SU-DHL-6 (cell line): ENCODE data around the gene CPLX3.
A peak's percentile ranks its signal among the peaks of the same experiment; 100 is the strongest.

Source experiments
- H2AFZ ChIP-seq: fragments of 200-600 bp; sonication (generic); 2 replicates; pipeline ENCODE4 v1.6.1; 2014; ENCODE audit warnings: low read depth, mild to moderate bottlenecking, moderate library complexity, mixed read lengths, antibody characterized with exemption, low read length; ENCODE audit not compliant: severe bottlenecking
- H3F3A ChIP-seq: fragments of 200-600 bp; shearing (Covaris generic); 2 replicates; pipeline ENCODE4 v1.6.0; 2016; ENCODE audit warnings: antibody characterized with exemption, mild to moderate bottlenecking; ENCODE audit not compliant: insufficient read depth
- H3K27ac ChIP-seq: fragments of 200-600 bp; sonication (generic); 2 replicates; pipeline ENCODE4 v1.5.1; 2016; ENCODE audit warnings: low read depth, mild to moderate bottlenecking, low read length, moderate library complexity, mixed read lengths
- H3K27me3 ChIP-seq: fragments of 200-600 bp; sonication (generic), shearing (Covaris generic); 2 replicates; pipeline ENCODE4 v1.6.0; 2014; ENCODE audit warnings: mild to moderate bottlenecking, low read length
- H3K36me3 ChIP-seq: fragments of 200-600 bp; sonication (generic); 2 replicates; pipeline ENCODE4 v1.6.1; 2014; ENCODE audit warnings: mild to moderate bottlenecking, low read length, mixed read lengths
- H3K4me2 ChIP-seq: fragments of 300-600, 200-600 bp; shearing (Covaris generic), sonication (generic); 2 replicates; pipeline ENCODE4 v1.6.0; 2014; ENCODE audit warnings: low read length, low read depth, mild to moderate bottlenecking; ENCODE audit not compliant: poor library complexity, severe bottlenecking
- H3K4me3 ChIP-seq: fragments of 200-600 bp; sonication (generic); 2 replicates; pipeline ENCODE4 v1.5.1; 2014; ENCODE audit warnings: antibody characterized with exemption, low read length, mild to moderate bottlenecking, mixed read lengths; ENCODE audit not compliant: insufficient read depth, poor library complexity, severe bottlenecking
- H3K79me2 ChIP-seq: fragments of 200-600 bp; sonication (generic); 2 replicates; pipeline ENCODE4 v1.6.1; 2014; ENCODE audit warnings: mild to moderate bottlenecking, low read length, moderate library complexity; ENCODE audit not compliant: insufficient read depth
- H3K9ac ChIP-seq: fragments of 200-600 bp; sonication (generic); 2 replicates; pipeline ENCODE4 v1.7.0; 2014; ENCODE audit warnings: mild to moderate bottlenecking, low read length
- H3K9me2 ChIP-seq: fragments of 200-600 bp; sonication (generic); replicated peaks from 2 replicates; pipeline ENCODE4 v1.6.1; 2014; ENCODE audit warnings: low read length; ENCODE audit not compliant: insufficient read depth
- H3K9me3 ChIP-seq: fragments of 200-600 bp; sonication (generic); 2 replicates; pipeline ENCODE4 v1.6.1; 2014; ENCODE audit warnings: low read length, mixed read lengths; ENCODE audit not compliant: insufficient read depth
- H4K20me1 ChIP-seq: fragments of 200-600 bp; sonication (generic); 2 replicates; pipeline ENCODE4 v1.6.1; 2014; ENCODE audit warnings: low read depth, mild to moderate bottlenecking, antibody characterized with exemption, low read length, moderate library complexity, mixed read lengths
- EZH2phosphoT487 ChIP-seq: fragments of 200-600 bp; sonication (generic), shearing (Covaris generic); conservative IDR thresholded peaks from 2 replicates; pipeline ENCODE4 v1.6.1; 2018; ENCODE audit warnings: mild to moderate bottlenecking, antibody characterized with exemption, low read length, moderate library complexity, mixed read lengths
- TF ChIP-seq, protein P1 (sequence below): fragments of 200-600 bp; sonication (generic); IDR thresholded peaks from one replicate; pipeline ENCODE4 v1.5.1; 2017; ENCODE audit warnings: antibody characterized with exemption, mild to moderate bottlenecking, low read length, moderate library complexity; ENCODE audit not compliant: insufficient read depth, poor library complexity, severe bottlenecking

CPLX3 gene

GRCh38 chr15:74855857-74856256 lies 29.4 kb downstream of the CPLX3 start:
- Histone ChIP-seq H3K79me2 (peaks cover 37% of the 10 kb centered on the region), H2AFZ (no peak overlapping the region), H3K9me2 (no peaks in the 10 kb centered on the region), H3K27ac (no peak overlapping the region), H3K9ac (no peak overlapping the region), H3K9me3 (no peaks in the 10 kb centered on the region), H3K36me3 (no peaks in the 10 kb centered on the region), H3K4me2 (no peak overlapping the region), H4K20me1 (no peaks in the 10 kb centered on the region), H3F3A (peaks cover 11% of the 10 kb centered on the region), H3K4me3 (no peak overlapping the region), H3K27me3 (no peaks in the 10 kb centered on the region)
- TF ChIP-seq EZH2phosphoT487: no peak
- TF ChIP-seq, protein P1, sequence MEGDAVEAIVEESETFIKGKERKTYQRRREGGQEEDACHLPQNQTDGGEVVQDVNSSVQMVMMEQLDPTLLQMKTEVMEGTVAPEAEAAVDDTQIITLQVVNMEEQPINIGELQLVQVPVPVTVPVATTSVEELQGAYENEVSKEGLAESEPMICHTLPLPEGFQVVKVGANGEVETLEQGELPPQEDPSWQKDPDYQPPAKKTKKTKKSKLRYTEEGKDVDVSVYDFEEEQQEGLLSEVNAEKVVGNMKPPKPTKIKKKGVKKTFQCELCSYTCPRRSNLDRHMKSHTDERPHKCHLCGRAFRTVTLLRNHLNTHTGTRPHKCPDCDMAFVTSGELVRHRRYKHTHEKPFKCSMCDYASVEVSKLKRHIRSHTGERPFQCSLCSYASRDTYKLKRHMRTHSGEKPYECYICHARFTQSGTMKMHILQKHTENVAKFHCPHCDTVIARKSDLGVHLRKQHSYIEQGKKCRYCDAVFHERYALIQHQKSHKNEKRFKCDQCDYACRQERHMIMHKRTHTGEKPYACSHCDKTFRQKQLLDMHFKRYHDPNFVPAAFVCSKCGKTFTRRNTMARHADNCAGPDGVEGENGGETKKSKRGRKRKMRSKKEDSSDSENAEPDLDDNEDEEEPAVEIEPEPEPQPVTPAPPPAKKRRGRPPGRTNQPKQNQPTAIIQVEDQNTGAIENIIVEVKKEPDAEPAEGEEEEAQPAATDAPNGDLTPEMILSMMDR: no peak

- Histone ChIP-seq H3F3A (peaks cover 11% of the 10 kb centered on the region), H3K79me2 (peaks cover 43% of the 10 kb centered on the region), H3K36me3 (no peaks in the 10 kb centered on the region), H3K27me3 (no peaks in the 10 kb centered on the region), H2AFZ (no peak overlapping the region), H3K9me3 (no peaks in the 10 kb centered on the region), H3K4me3 (no peak overlapping the region), H4K20me1 (no peaks in the 10 kb centered on the region), H3K27ac (peak overlapping the region; percentile 58), H3K9ac (no peak overlapping the region), H3K9me2 (no peaks in the 10 kb centered on the region), H3K4me2 (no peak overlapping the region)
- no peak for TF ChIP-seq EZH2phosphoT487
- TF ChIP-seq, protein P1: no peak
These were observed 30.1 kb downstream of the CPLX3 start for GRCh38 chr15:74856537-74856936.

DNA sequence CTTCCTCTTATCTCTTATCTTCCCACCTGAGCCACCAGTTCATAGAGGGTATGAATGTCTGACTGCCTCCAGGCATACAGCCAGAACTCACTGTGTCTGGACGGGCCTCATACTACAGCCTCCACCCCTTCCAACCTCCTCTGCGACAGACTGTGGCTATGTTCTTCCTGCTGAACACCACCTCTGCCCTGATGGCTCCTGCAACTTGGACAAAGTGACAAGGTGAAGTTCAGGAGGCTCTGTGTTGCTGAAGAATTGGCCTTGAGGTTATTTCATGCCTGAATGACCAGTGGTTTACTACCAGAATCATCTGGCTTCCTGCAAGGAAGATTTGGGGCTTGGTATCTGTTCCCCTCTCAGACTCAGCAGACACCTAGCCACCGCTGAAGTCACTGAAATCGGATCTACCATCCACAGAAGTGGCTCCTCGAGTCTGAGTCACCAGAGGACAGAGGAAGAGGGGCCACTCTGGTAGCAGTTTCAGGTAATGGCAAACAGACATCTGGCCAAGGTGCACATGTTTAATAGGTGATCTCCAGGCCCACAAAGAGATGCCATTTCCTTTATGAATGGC lies 30.7 kb downstream of the CPLX3 start:
- Histone ChIP-seq H2AFZ (no peak overlapping the region), H3K9me3 (no peaks in the 10 kb centered on the region), H3K27ac (peak overlapping the region; percentile 58), H3K79me2 (peaks cover 43% of the 10 kb centered on the region), H3K9me2 (no peaks in the 10 kb centered on the region), H3K4me2 (peak overlapping the region; percentile 30), H3K9ac (peak overlapping the region; percentile 18; the same call in 1 of the 2 replicates), H3K36me3 (no peaks in the 10 kb centered on the region), H3K27me3 (no peaks in the 10 kb centered on the region), H3K4me3 (no peak overlapping the region), H3F3A (peaks cover 11% of the 10 kb centered on the region), H4K20me1 (no peaks in the 10 kb centered on the region)
- no peak for TF ChIP-seq EZH2phosphoT487
- TF ChIP-seq, protein P1: no peak
